ENCODE results near the gene PCDH19. TPM values are rescaled to one million over a fixed set of nuclear protein-coding genes. Genes with fewer than 3 reads are reported as not detected.
"Not testable (repeated sequence)": the region's sequence is repeated elsewhere in the genome, so short reads cannot be mapped to it uniquely, and the experiment has no call there.

The PCDH19 gene
- 1 to 10 TPM in 3 of 4 donors, under 1 TPM in 1; 0.68 to 3.1 (median 1.8) TPM for total RNA-seq

- peak in 1 of 2 donors; percentile 59 for DNase-seq (ENCODE audit: low spot score in 2 of 2)
- TF ChIP-seq POLR2AphosphoS5 (IDR thresholded peaks at IDR 0.05) (no peak), EP300 (IDR thresholded peaks at IDR 0.05) (no peak), POLR2A (IDR thresholded peaks at IDR 0.05) (no peak), CTCF (IDR thresholded peaks at IDR 0.05) (no peak)
- H3K27me3 ChIP-seq = peaks cover 54% of the 10 kb centered on the region
- peak within 1 kb of the TSS; percentile 47 for H3K4me3 ChIP-seq
- no peak within 1 kb of the TSS for H3K27ac ChIP-seq
- WGBS = 30% methylated on average over 62 of the region's 91 CpGs
- H3K4me1 ChIP-seq = peaks cover 31% of the 10 kb centered on the region
- no peaks in the 10 kb centered on the region for H3K36me3 ChIP-seq
- no peaks in the 10 kb centered on the region for H3K9me3 ChIP-seq
Measured at GRCh38 chrX:100409610-100410590, at the start of gene PCDH19. PCDH19 (minus strand) TSS chrX:100410273; CDS start chrX:100408597, 1,676 bp downstream.

GRCh38 chrX:100449696-100450608 is 39.9 kb upstream of the PCDH19 start:
- TF ChIP-seq CTCF (IDR thresholded peaks at IDR 0.05) (no peak), POLR2A (IDR thresholded peaks at IDR 0.05) (no peak), POLR2AphosphoS5 (IDR thresholded peaks at IDR 0.05) (no peak), EP300 (IDR thresholded peaks at IDR 0.05) (no peak)
- WGBS = 38% methylated on average over 6 of the region's 15 CpGs
- Histone ChIP-seq H3K27me3 (no peaks in the 10 kb centered on the region), H3K4me3 (no peak overlapping the region), H3K9me3 (no peaks in the 10 kb centered on the region), H3K27ac (no peak overlapping the region), H3K4me1 (no peaks in the 10 kb centered on the region), H3K36me3 (no peaks in the 10 kb centered on the region)
- DNase-seq (ENCODE audit: low spot score in 2 of 2) = peak in 1 of 2 donors; percentile 60

GRCh38 chrX:100447655-100448397 is 37.8 kb upstream of the PCDH19 start:
- no peaks in the 10 kb centered on the region for H3K9me3 ChIP-seq
- H3K36me3 ChIP-seq = no peaks in the 10 kb centered on the region
- H3K4me1 ChIP-seq = no peaks in the 10 kb centered on the region
- no peaks in the 10 kb centered on the region for H3K27me3 ChIP-seq
- DNase-seq (ENCODE audit: low spot score in 2 of 2) = peak in 1 of 2 donors; percentile 61
- H3K4me3 ChIP-seq = no peak overlapping the region
- 3% methylated on average over 6 of the region's 6 CpGs for WGBS
- no peak for TF ChIP-seq POLR2AphosphoS5 (IDR thresholded peaks at IDR 0.05)
- TF ChIP-seq EP300 (IDR thresholded peaks at IDR 0.05) = no peak
- peak; percentile 47 to 69 for TF ChIP-seq CTCF (IDR thresholded peaks at IDR 0.05)
- H3K27ac ChIP-seq = no peak overlapping the region

- Histone ChIP-seq H3K4me3 (no peak overlapping the region), H3K27me3 (no peaks in the 10 kb centered on the region), H3K4me1 (no peaks in the 10 kb centered on the region), H3K9me3 (no peaks in the 10 kb centered on the region), H3K36me3 (no peaks in the 10 kb centered on the region), H3K27ac (no peak overlapping the region)
- no peak for TF ChIP-seq POLR2A (IDR thresholded peaks at IDR 0.05)
- TF ChIP-seq CTCF (IDR thresholded peaks at IDR 0.05) = no peak
- no peak for TF ChIP-seq EP300 (IDR thresholded peaks at IDR 0.05)
- TF ChIP-seq POLR2AphosphoS5 (IDR thresholded peaks at IDR 0.05) = no peak
- DNase-seq (ENCODE audit: low spot score in 2 of 2) = no peak
Measured at GRCh38 chrX:100445593-100445992, 35.5 kb upstream of the PCDH19 start.

- not testable (repeated sequence) for H3K4me1 ChIP-seq; H3K27me3 ChIP-seq; H3K9me3 ChIP-seq; H3K27ac ChIP-seq; H3K4me3 ChIP-seq; H3K36me3 ChIP-seq; DNase-seq (ENCODE audit: low spot score in 2 of 2)
- 77% methylated on average over 7 of the region's 7 CpGs for WGBS
Measured at GRCh38 chrX:100441321-100441720, 31.2 kb upstream of the PCDH19 start.
